Activated CD4-positive, alpha-beta T cell treated with anti-CD3 and anti-CD28 coated beads, Interleukin-2, amount 10 ng/mL, durations not matched to agents 7 days and 5 days (primary cell): ENCODE measurements around the gene PHC2. TPM values are rescaled to one million over a fixed set of nuclear protein-coding genes. Genes with fewer than 3 reads are reported as not detected.

Source experiments
- CTCF ChIA-PET: fragments of 350-600 bp; sonication (Branson Sonifier 250); formaldehyde crosslinking; loops from one replicate; lab custom pipeline; 2021; ENCODE audit warnings: antibody characterized with exemption; lab: Charles Lee
- POLR2A ChIA-PET: fragments of 350-600 bp; sonication (Branson Sonifier 250); formaldehyde crosslinking; loops from one replicate; lab custom pipeline; 2021; ENCODE audit warnings: antibody characterized with exemption; lab: Charles Lee
- DNase-seq: peaks from one replicate; pipeline ENCODE4 v3.0.0-alpha.2; 2020
- H3K27ac Mint-ChIP-seq: one replicate; pipeline ENCODE4 v1.8.0; 2021; ENCODE audit warnings: mild to moderate bottlenecking, moderate library complexity, mixed read lengths
- H3K27me3 Mint-ChIP-seq: one replicate; pipeline ENCODE4 v1.8.0; 2021; ENCODE audit warnings: mixed read lengths
- H3K36me3 Mint-ChIP-seq: one replicate; pipeline ENCODE4 v1.8.0; 2021; ENCODE audit warnings: low read depth, mixed read lengths
- H3K4me1 Mint-ChIP-seq: one replicate; pipeline ENCODE4 v1.8.0; 2021; ENCODE audit warnings: mixed read lengths
- H3K4me3 Mint-ChIP-seq: one replicate; pipeline ENCODE4 v1.8.0; 2021; ENCODE audit warnings: mild to moderate bottlenecking, moderate library complexity, mixed read lengths
- H3K9me3 Mint-ChIP-seq: one replicate; pipeline ENCODE4 v1.8.0; 2021; ENCODE audit warnings: mixed read lengths
- total RNA-seq, 2 experiments: library from RNA; stranded (reverse); gene quantifications; one replicate each; pipeline ENCODE4 v1.2.3, GENCODE V29; 2021

The PHC2 gene
- total RNA-seq, 2 experiments from 2014 or later = 43.2 to 48.3 TPM

DNA sequence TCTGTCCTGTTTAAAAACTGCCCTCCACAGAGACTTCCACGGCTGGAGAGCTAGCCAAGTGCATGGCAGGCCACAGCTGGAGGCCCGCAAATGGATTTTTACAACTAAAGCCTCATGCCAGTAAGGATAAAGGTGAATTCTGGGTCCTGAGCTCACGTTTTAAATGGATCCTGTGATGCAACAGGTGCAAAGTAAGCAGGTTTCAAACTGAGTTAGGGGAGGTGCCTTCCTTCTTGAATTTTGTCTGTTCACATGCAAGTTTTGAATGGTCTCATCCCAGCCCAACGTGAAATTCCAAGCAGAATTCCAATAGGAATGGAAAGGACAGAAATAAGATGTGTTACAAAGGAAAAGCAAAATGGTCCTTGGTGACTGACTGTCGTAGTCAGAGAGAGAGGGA is 73.8 kb downstream of the PHC2 start:
- ChIA-PET POLR2A (no interaction called here), CTCF (interaction anchor here (1.5 kb wide), 1 partner anchor 10 kb away, joined by 3 read pairs; no protein-coding TSS in a partner anchor)
- no peaks in the 10 kb centered on the region for H3K36me3 Mint-ChIP-seq
- no peak overlapping the region for H3K4me3 Mint-ChIP-seq
- no peaks in the 10 kb centered on the region for H3K27me3 Mint-ChIP-seq
- H3K4me1 Mint-ChIP-seq = peaks cover 12% of the 10 kb centered on the region
- H3K27ac Mint-ChIP-seq = no peak overlapping the region
- no peaks in the 10 kb centered on the region for H3K9me3 Mint-ChIP-seq
- no peak for DNase-seq

DNA sequence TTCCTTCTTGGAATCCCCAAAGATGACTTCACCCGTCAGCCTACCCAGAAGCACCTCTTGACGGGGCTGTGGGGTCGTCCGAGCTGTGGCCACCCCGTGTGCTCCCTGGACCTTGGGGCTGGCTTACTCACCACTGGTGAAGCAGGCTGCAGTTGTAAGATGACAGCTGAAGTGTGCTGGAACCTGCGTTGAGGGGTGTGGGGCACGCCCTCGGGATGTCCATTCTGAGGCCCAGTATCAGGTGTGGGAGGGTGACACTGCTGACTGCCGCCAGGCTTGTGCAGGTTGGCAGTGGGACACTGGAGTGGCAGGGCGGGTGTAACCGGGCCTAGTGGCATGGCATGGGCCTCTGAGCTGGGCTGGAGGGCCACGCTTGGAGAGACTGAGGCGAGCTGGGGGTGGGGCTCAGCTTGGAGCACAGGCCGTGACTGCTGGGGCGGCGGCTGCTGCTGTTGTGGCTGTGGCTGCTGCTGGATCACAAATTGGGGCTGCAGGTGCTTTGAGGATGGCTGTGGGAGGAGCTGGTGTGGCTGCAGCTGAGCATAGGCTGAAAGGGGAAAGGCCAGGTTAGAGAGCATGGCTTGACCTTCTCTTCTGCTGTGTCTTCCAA is 76.1 kb downstream of the PHC2 start:
- Mint-ChIP-seq H3K27me3 (peaks cover 3% of the 10 kb centered on the region), H3K36me3 (no peaks in the 10 kb centered on the region), H3K4me3 (no peak overlapping the region), H3K4me1 (peaks cover 17% of the 10 kb centered on the region), H3K9me3 (no peaks in the 10 kb centered on the region), H3K27ac (no peak overlapping the region)
- DNase-seq = no peak
- ChIA-PET POLR2A (no interaction called here), CTCF (interaction anchor here (2.1 kb wide), 1 partner anchor 12 kb away, joined by 5 read pairs; no protein-coding TSS in a partner anchor)

DNA sequence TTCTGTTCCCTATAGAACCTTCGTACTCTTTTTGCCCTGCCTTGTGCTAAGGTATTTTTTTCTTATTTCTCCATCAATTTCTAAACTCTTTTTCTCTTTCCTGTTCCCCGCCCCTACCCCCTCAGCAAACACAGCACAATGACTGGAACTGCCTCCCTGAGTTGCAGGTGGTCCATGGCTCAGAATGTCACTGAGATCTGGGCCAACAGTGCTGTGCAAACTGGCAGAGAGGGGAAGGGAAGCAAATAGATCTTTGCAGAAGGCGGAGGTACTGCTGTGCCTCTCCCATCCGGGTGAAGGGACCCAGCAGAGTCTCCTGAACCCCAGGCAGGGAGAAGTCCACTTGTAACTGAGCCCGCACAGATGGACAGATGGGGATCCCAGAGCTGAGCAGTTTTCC is 77.4 kb downstream of the PHC2 start:
- CTCF ChIA-PET = no interaction called here
- Mint-ChIP-seq H3K27me3 (peaks cover 3% of the 10 kb centered on the region), H3K4me1 (peaks cover 19% of the 10 kb centered on the region), H3K27ac (no peak overlapping the region), H3K36me3 (peaks cover under 1% of the 10 kb centered on the region), H3K4me3 (no peak overlapping the region), H3K9me3 (no peaks in the 10 kb centered on the region)
- POLR2A ChIA-PET = no interaction called here
- DNase-seq = no peak

DNA sequence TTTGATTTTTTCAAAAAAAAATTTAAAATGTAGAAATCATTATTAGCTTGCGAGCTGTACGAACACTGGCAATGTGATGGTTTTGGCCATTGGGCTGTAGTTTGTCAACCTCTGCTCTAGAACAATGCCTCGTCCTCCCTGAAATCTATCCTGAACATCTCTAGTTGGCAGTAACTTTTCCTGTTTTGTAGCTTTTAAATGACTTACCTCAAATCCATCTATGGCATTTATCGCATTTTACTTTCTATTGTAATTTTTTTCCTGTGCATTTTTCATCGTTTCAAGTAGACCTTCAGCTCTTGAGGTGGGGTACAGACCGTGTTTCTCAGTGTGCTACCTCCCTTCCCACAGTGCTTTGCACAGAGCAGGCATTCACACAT is 79.6 kb downstream of the PHC2 start:
- Mint-ChIP-seq H3K9me3 (no peaks in the 10 kb centered on the region), H3K27me3 (peaks cover 3% of the 10 kb centered on the region), H3K27ac (no peak overlapping the region), H3K4me3 (peak overlapping the region; percentile 5), H3K36me3 (peaks cover 16% of the 10 kb centered on the region), H3K4me1 (peaks cover 41% of the 10 kb centered on the region)
- no peak for DNase-seq
- CTCF ChIA-PET = interaction anchor here (1.2 to 1.4 kb wide), 2 partner anchors 56 to 81 kb away, joined by 3 to 4 read pairs; no protein-coding TSS in a partner anchor
- POLR2A ChIA-PET = no interaction called here

DNA sequence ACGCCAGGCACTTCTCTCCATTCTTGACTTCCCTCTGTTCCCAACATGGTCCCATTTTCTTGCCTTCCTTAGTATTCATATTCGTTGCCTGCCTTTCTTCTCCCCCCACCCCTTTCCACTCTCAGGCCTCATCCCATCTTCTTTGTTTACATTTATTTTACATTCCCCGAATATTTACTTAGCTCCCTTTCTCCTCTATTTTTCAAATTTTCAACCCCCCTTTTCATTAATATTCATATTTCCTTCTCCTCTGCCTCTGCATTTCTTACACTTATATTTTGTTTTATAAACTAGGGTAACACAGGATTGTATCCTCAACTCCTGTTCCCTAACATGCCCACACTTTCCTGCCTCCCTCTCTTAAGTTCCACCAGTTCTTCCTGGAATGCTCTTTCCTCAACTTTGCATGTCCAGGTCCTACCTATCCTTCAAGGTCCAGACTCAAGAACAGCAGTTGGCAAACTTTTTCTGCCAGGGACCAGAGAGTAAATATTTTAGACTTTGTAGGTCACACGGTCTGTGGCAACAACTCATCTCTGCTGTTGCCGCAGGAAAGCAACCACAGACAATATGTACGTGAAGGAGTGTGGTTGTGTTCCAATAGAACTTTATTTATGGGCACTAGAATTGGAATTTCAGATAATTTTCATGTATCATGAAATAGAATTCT is 80.1 kb downstream of the PHC2 start:
- CTCF ChIA-PET = interaction anchor here (1.2 to 1.4 kb wide), 3 partner anchors 55 to 224 kb away, joined by 3 to 4 read pairs (median 4); no protein-coding TSS in a partner anchor
- Mint-ChIP-seq H3K36me3 (peaks cover 16% of the 10 kb centered on the region), H3K27me3 (peaks cover 3% of the 10 kb centered on the region), H3K27ac (peak overlapping the region; percentile 91), H3K4me3 (peak overlapping the region; percentile 81), H3K9me3 (no peaks in the 10 kb centered on the region), H3K4me1 (peaks cover 45% of the 10 kb centered on the region)
- POLR2A ChIA-PET = no interaction called here
- DNase-seq = no peak

DNA sequence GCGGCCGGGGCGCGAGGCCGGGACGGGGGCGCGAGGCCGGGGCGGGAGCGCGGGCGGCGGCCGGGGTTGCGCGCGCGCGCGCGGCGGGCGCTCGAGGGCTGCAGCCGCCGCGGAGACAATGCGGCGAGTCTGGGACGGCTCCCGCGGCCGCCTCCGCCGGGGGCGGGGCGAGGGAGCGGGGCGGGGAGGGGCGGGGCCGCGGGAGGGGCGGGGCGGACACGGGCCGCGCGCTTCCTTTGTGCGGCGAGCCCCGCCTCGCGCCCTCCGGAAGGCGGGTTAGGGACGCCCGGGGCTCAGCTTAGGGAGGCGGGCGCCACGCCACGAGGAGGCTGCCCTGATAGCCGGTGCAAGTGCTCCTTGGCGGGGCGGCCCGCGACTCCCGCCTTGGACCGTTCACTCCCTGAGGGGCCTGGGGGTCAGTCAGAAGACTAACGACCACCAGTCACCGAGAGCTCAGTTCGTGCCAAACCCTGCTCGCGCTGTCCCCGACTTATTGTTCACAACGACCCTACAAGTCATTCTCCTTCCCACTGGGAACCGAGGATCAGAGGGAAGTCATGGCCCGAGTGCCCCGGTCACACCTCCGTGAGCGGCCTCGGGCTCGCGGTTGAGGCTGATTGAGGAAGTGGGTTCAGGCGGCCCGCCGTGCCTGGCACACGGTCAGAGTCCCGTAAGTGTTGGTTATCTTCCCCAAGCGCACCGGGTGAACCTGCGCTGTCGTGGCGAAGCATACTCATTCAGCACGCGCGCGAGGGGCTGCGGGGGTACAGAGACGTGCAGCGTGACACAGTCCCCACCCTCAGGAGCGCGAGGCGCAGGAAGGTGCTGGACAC is 80.9 kb downstream of the PHC2 start:
- H3K4me1 Mint-ChIP-seq = peaks cover 44% of the 10 kb centered on the region
- CTCF ChIA-PET = interaction anchor here (1.2 to 1.3 kb wide), 2 partner anchors 83 to 223 kb away, joined by 3 to 4 read pairs; no protein-coding TSS in a partner anchor
- H3K36me3 Mint-ChIP-seq = peaks cover 16% of the 10 kb centered on the region
- no peaks in the 10 kb centered on the region for H3K9me3 Mint-ChIP-seq
- peak overlapping the region; percentile 81 for H3K4me3 Mint-ChIP-seq
- DNase-seq = peak; percentile 80
- H3K27me3 Mint-ChIP-seq = peaks cover 3% of the 10 kb centered on the region
- POLR2A ChIA-PET = no interaction called here
- peak overlapping the region; percentile 91 for H3K27ac Mint-ChIP-seq

DNA sequence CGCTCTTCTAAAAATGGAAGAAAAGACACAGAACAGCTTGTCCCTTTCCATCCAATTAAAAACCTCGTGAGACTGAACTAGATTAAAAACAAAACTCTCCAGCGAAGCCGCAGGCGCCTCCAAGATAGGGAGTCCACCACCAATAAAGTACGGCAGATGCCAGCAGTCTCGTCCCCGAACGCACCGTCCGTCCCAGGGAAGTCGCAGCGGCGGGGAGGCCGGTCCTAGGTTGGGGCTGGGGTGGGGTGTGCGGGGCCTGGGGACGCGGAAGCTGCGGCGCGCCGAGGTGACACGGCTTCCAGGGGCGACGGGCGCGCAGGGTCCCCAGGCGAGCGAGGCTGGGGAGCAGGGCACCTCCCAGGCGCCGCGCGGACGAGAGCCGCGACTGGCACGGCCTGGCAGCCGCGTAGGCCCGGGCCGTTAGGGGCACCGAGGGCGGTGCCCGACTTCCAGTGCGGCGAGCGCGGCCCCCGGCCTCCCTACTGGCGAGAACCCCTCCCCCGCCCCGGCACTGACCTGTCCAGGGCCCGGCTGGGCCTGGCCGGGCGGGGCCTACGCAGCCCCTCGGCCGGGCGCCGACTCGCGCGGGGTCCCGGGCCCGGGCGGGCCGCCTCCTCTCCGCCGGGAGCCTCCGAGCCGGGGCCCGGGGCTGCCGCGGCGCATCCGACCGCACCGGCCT is 81.7 kb downstream of the PHC2 start:
- POLR2A ChIA-PET = no interaction called here
- H3K4me1 Mint-ChIP-seq = peaks cover 44% of the 10 kb centered on the region
- DNase-seq = peak; percentile 52
- peak overlapping the region; percentile 96 for H3K4me3 Mint-ChIP-seq
- CTCF ChIA-PET = interaction anchor here (0.5 to 1.6 kb wide), 3 partner anchors 11 to 222 kb away, joined by 3 to 5 read pairs (median 4); no protein-coding TSS in a partner anchor
- peak overlapping the region; percentile 96 for H3K27ac Mint-ChIP-seq
- H3K36me3 Mint-ChIP-seq = peaks cover 16% of the 10 kb centered on the region
- H3K9me3 Mint-ChIP-seq = no peaks in the 10 kb centered on the region
- peaks cover 3% of the 10 kb centered on the region for H3K27me3 Mint-ChIP-seq

DNA sequence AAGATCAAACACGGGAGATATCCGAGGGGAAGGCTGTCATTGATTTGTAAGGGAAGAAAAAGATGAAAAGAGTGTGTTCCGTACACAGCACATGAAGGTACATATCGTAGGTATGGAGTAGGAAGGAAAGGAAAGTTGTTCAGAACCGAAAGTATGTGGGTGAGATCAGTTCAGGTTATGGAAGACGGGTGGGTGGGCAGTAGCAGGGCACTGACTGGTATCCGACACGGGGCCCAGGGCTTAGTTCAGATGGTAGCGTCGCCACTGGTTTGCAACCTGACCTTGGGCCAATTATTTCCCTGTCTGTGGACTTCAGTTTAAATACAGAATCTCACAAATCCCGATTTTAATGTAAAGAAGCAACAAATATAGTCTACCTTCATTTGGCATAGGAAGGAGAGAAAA is 82.2 kb downstream of the PHC2 start:
- H3K9me3 Mint-ChIP-seq = no peaks in the 10 kb centered on the region
- H3K4me1 Mint-ChIP-seq = peaks cover 44% of the 10 kb centered on the region
- H3K27me3 Mint-ChIP-seq = peaks cover 3% of the 10 kb centered on the region
- H3K4me3 Mint-ChIP-seq = peak overlapping the region; percentile 96
- peaks cover 17% of the 10 kb centered on the region for H3K36me3 Mint-ChIP-seq
- POLR2A ChIA-PET = no interaction called here
- CTCF ChIA-PET = interaction anchor here (0.5 to 1.6 kb wide), 2 partner anchors 10 to 139 kb away, joined by 3 to 5 read pairs; no protein-coding TSS in a partner anchor
- peak; percentile 30 for DNase-seq
- peak overlapping the region; percentile 96 for H3K27ac Mint-ChIP-seq

DNA sequence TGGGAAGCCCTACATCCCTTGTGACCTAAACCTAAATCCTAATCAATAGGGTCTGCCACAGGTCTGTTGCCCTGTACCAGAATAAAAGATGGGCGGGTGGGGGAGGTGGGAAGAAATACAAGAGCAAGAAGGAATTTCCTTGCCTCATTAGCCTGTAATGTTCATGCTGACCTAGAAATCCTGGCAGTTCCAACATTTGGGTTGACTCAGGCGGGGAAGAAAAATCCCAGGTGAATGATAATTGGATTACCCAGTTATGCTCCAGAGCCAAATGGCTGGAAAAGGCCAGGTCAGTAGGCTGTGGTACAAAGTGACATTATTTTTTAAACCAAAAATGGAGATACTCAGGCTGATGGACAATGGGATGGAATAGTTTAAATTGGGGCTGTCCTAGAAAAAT is 82.7 kb downstream of the PHC2 start:
- peak overlapping the region; percentile 96 for H3K4me3 Mint-ChIP-seq
- H3K27ac Mint-ChIP-seq = peak overlapping the region; percentile 96
- POLR2A ChIA-PET = no interaction called here
- H3K36me3 Mint-ChIP-seq = peaks cover 21% of the 10 kb centered on the region
- H3K9me3 Mint-ChIP-seq = no peaks in the 10 kb centered on the region
- DNase-seq = no peak
- H3K27me3 Mint-ChIP-seq = peaks cover 3% of the 10 kb centered on the region
- CTCF ChIA-PET = interaction anchor here (1.6 kb wide), 1 partner anchor 10 kb away, joined by 5 read pairs; no protein-coding TSS in a partner anchor
- peaks cover 44% of the 10 kb centered on the region for H3K4me1 Mint-ChIP-seq

DNA sequence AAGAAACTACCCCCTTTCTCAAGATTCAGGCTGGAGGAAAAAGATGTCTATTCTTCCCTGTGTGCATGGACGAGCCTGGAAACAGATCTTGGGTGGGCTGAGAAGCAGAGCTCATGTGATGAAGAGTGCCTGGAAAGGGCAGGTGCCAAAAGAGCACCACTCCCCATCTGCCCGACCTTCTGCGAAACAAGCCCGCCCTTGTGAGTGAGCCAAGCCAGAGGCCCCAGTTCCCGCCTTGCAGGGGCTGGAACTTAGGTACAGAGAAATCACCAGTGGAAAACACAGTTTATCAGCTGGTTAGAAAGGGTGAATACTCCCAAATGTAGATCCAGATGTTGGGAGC is 83.3 kb downstream of the PHC2 start:
- H3K27me3 Mint-ChIP-seq = peaks cover 3% of the 10 kb centered on the region
- H3K9me3 Mint-ChIP-seq = no peaks in the 10 kb centered on the region
- peaks cover 47% of the 10 kb centered on the region for H3K4me1 Mint-ChIP-seq
- H3K27ac Mint-ChIP-seq = no peak overlapping the region
- peak overlapping the region; percentile 96 for H3K4me3 Mint-ChIP-seq
- no peak for DNase-seq
- CTCF ChIA-PET = interaction anchor here (1.6 kb wide), 1 partner anchor 9 kb away, joined by 5 read pairs; no protein-coding TSS in a partner anchor
- POLR2A ChIA-PET = no interaction called here
- peaks cover 25% of the 10 kb centered on the region for H3K36me3 Mint-ChIP-seq

DNA sequence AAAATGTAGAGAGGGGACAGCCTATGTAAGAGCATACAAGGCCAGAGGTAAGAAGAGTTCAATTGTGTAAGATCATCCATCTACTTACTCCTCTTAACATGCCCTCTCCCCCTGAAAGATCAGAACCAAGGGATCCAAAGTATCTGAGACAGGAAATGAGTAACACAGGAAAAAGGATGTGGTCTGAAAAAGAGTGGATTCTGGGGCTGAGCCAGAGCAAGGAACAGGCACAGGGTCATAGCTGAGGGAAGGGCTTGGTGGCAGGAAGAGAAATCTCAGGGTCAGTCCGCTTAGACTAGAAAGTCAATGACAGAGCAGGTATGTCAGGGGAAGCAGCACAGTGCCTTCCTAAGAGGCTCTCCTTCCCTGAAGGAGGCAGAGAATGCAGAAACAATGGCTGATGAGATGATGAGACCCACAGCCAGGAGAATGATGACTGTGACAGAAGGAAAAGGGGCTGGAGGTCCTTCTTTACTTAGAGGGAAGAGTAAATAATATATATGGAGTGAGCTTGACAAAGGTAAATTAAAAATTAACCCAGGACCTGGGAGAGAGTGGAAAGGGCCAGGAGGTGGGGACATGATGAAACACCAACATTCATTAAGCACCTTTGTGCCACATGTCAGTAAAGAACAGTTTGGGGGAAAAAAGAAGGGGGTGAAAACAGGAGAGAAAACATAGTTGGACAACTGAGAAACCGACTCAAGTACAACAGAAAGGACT is 83.8 kb downstream of the PHC2 start:
- DNase-seq = no peak
- peaks cover 48% of the 10 kb centered on the region for H3K4me1 Mint-ChIP-seq
- H3K9me3 Mint-ChIP-seq = no peaks in the 10 kb centered on the region
- ChIA-PET CTCF (interaction anchor here (1.6 kb wide), 1 partner anchor 8 kb away, joined by 5 read pairs; no protein-coding TSS in a partner anchor), POLR2A (no interaction called here)
- H3K36me3 Mint-ChIP-seq = peaks cover 25% of the 10 kb centered on the region
- peak overlapping the region; percentile 76 for H3K27ac Mint-ChIP-seq
- peaks cover 3% of the 10 kb centered on the region for H3K27me3 Mint-ChIP-seq
- peak overlapping the region; percentile 96 for H3K4me3 Mint-ChIP-seq
